ENCODE measurements around the gene RNF144B. TPM values are rescaled to one million over a fixed set of nuclear protein-coding genes. Genes with fewer than 3 reads are reported as not detected.
A peak's percentile ranks its signal among the peaks of the same experiment; 100 is the strongest.

The RNF144B gene
- total and polyA plus RNA-seq, 9 of the 15 experiments (the other 6 are each of a cell fraction or from before 2014, with no cell fraction given) = 0.01 TPM; not detected in 8

GRCh38 chr6:18342223-18342622, 44.9 kb upstream of the RNF144B start (continued):
- no peak for TF ChIP-seq REST (IDR thresholded peaks at IDR 0.05; ENCODE audit: borderline replicate concordance)
- no peak for TF ChIP-seq REST (CRISPR knock-in tag; IDR thresholded peaks at IDR 0.05; ENCODE audit: low read depth)
- no peak for TF ChIP-seq ZFP1 (CRISPR knock-in tag; IDR thresholded peaks at IDR 0.05)

GRCh38 chr6:18343741-18344140, 43.4 kb upstream of the RNF144B start:
- Histone ChIP-seq H3K27ac (ENCODE audit: extremely low read depth, low read depth, low read length) (no peak overlapping the region), H3K9ac (ENCODE audit: insufficient read depth in 1 of 2, low read depth in 2 of 2, low read length in 2 of 2) (no peak overlapping the region), H3K4me1 (replicated peaks in 1 of 2; ENCODE audit: control insufficient read depth in 2 of 2, insufficient read depth in 2 of 2, low read length in 2 of 2) (no peaks in the 10 kb centered on the region), H3K36me3 (ENCODE audit: control insufficient read depth, insufficient read depth, low read length) (no peaks in the 10 kb centered on the region), H3K9me3 (replicated peaks; ENCODE audit: control insufficient read depth, insufficient read depth, low read depth, low read length) (no peaks in the 10 kb centered on the region), H3K9me1 (ENCODE audit: control insufficient read depth, insufficient read depth, low read length) (no peaks in the 10 kb centered on the region), H3K4me3 (no peak overlapping the region), H3K4me2 (ENCODE audit: insufficient read depth, low read length) (no peak overlapping the region), H3K79me2 (ENCODE audit: control insufficient read depth, insufficient read depth, low read length) (no peaks in the 10 kb centered on the region), H4K20me1 (replicated peaks; ENCODE audit: control insufficient read depth, insufficient read depth, low read length) (no peaks in the 10 kb centered on the region), H2AFZ (ENCODE audit: low read depth, low read length) (no peak overlapping the region), H3K27me3 (ENCODE audit: control insufficient read depth in 2 of 2, insufficient read depth in 2 of 2, low read length in 2 of 2) (peaks cover 15 to 33% of the 10 kb centered on the region in 2 experiments; a peak in 4 of 5 replicates)
- POLR2A ChIA-PET = interaction anchor here (0.8 kb wide), 1 partner anchor 163 kb away, joined by 3 read pairs; no protein-coding TSS in a partner anchor
- intact Hi-C loops (cut with micrococcal nuclease) (no loop called here), in situ Hi-C loops (cut with MboI) (no loop called here)
- CTCF ChIA-PET (ENCODE audit: low intra/inter-chr PET ratio) = no interaction called here
- BruUV-seq (replicated peaks) = no TSS peak
- ATAC-seq (no peak), DNase-seq (ENCODE audit: extremely low read depth in 1 of 4, low spot score in 3 of 4) (no peak), FAIRE-seq (peak; percentile 44)
- 3% methylated on average over 2 of the region's 2 CpGs for WGBS (ENCODE audit: insufficient coverage, low coverage, missing lambda C conversion rate)
- TF ChIP-seq ARID3A (IDR thresholded peaks at IDR 0.05; ENCODE audit: borderline replicate concordance, low read depth, low read length) (no peak), IRF9 (tag; IDR thresholded peaks at IDR 0.05) (no peak), DDX20 (tag; IDR thresholded peaks at IDR 0.05; ENCODE audit: low read depth) (no peak), ETS2 (tag; IDR thresholded peaks at IDR 0.05; ENCODE audit: borderline replicate concordance, poor library complexity, severe bottlenecking) (no peak), FOXK1 (CRISPR knock-in tag; IDR thresholded peaks at IDR 0.05; ENCODE audit: borderline replicate concordance) (no peak), MYBL2 (IDR thresholded peaks at IDR 0.05; ENCODE audit: low read depth) (no peak), MYBL2 (CRISPR knock-in tag; IDR thresholded peaks at IDR 0.05; ENCODE audit: borderline replicate concordance) (no peak), BMI1 (IDR thresholded peaks at IDR 0.05; ENCODE audit: low read length) (no peak)

Data from K562 (cell line).